HPDE6-E6E7 (cell line): ENCODE results near the gene SLC44A3.

Experiments
- DNase-seq: peaks from one replicate; pipeline ENCODE4 v3.0.0; 2011; ENCODE audit warnings: missing footprints; ENCODE audit errors: extremely low spot score

The SLC44A3 gene

DNA sequence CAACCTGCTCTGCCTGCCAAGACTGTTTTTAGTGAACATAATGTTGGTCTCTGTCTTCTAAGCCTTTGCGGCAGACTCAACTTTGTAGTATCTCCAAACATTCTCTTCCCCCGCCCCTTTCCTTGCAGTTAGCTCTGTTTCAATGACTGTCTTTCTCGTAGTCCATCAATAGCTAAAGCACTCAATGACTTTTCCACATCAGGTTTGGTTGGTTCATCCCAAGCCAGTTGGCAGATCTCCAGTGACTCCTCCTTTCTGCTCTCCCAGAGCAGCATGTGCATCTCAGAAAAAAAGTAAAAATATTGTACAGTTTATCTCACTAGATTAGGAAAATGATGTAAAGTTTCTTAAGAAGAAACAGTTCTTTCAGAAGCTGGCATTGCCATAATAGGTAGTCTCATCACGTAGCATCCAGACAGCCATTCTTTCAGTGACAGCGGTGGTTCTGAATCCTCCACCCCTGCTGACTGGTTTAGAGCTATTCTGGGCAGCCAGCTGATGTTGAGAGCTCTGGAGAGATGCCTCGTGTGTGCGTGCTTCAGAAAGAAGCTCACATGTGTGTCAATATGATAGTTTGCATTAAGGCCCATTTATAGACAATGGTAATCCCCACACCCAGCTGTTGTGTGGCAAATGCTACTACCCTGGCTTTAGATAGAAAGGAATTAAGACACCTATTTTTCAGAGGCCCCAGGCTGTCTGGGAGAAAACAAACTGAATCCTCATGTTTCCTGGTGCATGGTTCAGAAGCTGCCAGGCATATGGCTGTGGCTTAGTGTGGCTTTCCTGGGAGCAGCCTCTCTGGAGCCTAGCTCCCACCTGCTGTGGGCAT, 53.6 kb downstream of the SLC44A3 start:
- no peak for DNase-seq

DNA sequence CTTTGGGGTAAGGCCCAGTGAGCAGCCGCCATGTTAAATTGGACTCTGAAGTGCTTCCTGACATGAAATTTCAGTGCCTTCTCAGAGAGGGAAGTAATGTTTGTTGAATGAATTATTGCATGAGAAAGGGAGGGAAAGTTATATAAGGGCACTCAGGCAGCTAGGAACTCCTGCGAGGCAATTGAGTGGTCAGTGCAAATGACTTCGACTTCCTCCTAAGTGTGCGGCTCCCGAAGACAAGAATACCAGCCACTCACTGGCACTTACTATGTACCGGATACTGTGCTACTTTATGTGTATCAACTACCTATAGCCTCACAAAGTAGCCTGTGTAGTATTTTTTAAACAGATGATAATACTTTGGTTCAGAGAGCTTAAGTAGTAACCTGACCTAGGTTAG, 54.3 kb downstream of the SLC44A3 start:
- no peak for DNase-seq

DNA sequence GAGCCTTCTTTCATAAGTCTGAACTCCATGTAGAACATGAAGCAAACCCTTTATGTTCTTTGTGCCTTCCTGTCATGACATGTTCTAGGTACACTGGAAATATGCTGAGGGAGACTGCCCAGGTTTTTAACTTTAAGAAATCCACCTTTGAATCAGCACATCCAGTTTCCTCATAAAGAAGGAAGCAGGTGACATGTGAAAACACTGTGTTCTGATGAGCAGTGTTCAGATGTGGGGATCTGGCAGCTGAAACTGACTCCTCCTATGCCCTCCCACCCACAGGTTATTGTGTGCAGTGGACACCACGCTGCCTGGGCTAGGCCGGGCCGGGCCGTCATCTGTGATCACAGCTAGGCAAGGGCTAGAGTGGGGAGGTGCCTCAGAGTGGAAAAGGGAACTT, 55.6 kb downstream of the SLC44A3 start:
- DNase-seq, result peak; percentile 57

DNA sequence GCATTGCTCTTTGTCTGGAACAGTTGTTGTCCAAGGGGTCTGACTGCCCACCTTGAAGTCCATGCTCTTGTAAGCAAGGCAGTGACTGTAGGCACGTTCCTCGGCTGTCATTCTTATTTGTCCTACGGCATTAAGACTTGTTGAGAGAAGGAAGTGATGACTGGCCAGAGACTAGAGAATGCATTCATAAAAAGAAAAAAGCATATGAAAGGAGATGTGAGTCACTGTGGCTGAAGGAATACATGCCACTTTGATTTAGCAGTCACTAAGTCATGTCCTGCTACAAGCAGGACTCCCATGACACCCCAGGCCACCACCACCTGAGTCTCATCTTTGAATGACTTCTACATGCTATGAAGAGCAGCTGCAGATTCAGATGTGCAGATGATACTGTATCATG, 56.2 kb downstream of the SLC44A3 start:
- peak; percentile 61 for DNase-seq

DNA sequence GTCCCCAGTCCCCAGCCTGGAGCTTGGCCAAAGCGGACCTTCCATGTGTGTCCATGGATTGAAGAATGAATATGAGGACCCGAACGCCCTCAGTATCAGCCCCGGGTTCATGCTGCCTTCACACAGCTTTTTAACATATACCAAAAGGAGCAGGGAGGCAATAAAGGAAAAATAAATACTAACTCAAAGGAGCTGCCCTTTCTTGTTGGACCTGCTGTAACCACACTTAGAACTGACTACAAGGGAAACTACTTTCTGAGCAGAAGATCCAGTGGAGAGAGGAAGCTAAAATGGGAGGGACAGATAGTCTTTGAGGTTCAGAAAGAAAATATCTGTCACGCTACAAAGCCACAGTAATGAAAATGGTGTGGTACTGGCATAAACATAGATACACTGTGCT, 58.2 kb downstream of the SLC44A3 start:
- no peak for DNase-seq

DNA sequence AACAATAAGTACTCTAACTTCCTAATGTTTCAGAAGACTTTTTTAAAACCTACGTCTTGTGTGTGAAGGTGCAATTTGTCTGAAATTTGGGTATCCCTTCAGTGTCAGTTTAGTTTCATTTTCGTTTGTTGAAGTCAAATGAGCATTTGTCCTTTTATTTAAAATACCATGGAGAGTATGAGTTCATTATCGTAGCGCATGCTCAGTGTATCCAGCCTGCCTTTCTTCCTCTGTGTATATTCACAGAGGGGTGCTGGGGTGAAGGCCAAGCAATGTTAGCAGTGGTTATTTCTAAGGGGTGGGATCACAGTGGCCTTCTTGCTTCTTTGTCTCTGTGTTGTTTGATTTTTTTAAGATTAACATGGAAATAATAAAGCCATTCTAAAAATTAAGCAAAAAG, 63.5 kb downstream of the SLC44A3 start:
- no peak for DNase-seq

DNA sequence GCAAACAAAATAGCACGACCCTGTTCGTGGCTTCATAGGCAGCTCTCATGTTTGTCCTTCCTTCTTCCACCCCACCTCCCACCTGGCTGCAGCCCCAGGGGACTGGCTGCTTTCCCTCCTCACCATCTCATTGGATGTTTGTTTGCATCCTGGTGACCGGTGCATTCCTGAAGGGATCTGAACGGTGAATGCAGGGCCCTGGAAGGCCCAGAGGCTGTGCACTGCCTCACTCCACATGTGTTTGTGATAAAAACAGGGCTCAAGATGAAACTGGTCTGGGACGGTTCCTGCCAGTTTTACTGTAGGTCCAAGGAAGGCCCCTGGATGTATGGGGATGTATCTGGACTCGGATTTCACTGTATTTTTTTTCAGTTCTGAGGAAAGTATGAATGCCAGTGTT, 63.9 kb downstream of the SLC44A3 start:
- DNase-seq, result no peak

DNA sequence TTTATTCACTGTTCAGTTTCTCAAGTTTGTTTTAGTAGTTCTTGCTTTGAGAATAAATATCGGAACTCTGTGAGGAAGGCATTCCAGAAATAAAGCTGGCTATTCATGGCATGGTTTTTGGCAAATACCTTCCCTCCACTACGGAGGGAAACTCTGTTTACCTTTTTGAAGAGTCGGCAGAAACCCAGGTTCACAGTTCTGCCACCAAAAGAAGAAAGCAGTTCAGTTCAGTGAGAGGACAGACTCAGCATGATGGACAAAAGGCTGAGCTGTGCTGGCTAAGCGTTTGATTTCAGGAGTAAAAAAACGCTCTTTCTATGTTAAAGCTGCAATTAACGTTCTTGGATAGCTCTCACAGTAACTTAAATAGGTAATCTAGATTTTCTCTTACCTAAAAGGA, 64.3 kb downstream of the SLC44A3 start:
- DNase-seq, result no peak

DNA sequence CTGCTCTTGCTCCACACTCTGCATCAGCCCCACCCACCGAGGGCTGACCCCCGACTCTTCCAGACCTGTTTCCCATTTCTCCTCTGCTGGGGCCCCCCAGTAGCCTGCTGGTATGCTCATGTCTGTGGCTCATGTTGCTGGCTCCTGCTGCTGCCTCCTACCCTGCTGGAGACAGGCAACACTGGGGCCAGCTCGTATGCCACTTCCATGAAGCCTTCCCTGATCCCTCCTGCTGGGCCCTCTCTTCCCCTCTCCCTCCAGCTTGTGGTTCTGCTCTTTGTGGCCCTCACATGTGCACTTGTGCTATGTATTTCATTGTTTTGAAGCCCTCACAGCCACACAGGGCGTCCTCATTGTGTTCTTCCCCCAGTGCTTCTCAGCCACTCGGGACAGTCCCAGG, 66.2 kb downstream of the SLC44A3 start:
- no peak for DNase-seq

DNA sequence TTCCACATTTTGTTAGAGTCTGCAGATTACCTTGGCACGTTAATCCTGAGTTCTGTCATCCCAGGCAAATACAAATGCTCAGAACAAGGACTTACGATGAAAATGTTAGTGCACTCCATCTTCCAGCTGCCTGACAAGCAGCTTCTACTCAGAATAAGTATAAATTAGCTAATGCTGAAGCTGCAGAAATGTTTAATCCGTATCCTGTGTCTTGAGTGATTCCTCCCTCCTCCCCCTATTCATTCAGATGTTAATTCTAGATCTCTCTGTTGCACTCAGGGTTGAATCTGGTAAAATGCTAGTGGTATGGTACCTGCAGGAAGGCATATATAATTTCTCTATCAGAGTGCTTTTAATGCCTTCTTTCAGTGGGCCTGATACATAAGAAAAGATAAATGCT, 66.9 kb downstream of the SLC44A3 start:
- DNase-seq, result no peak

DNA sequence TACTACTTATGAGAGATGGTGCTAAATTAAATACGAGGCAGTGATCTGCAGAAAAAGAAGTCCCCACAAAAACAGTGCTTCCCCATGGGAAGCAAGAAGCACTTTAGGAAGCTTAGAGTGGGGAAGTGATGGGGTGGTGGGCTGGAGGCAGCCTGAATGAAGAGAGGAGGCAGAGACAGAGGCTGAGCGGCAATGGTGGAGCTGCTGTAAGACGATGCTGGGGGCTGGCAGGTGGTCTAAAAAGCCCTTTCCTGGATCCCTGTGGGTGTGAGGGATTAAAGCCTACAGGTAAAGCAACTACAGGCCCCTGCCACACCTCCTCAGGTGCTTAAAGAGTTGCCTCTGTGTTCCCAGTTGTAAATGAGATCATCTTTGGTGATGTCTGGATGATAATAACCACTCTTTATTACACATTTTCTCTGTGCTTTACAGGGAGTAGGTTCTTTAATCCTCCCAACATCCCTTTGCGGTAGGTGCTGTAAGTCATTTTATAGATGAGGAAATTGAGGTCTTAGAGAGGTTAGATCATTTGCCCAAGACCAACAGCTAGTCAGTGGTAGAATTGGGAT, 67.5 kb downstream of the SLC44A3 start:
- no peak for DNase-seq

DNA sequence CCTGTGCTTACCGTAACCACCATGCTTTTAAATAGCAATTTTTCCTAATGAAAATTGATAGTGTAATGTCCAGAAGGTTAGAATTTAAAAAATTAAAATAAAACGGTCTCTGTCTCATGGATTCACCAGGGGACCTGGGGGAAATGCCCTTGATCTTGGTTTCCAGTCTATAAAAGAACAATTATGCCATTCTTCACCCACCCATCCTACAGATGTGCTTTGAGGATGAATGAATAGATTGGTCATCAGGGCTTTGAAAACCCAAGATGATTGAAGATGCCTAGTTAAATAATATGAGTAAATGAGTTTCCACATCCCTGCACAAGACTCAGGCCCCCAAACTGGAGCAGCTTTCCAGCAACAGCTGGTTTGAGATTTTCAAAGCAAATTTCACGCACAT, 68.0 kb downstream of the SLC44A3 start:
- DNase-seq, result no peak

DNA sequence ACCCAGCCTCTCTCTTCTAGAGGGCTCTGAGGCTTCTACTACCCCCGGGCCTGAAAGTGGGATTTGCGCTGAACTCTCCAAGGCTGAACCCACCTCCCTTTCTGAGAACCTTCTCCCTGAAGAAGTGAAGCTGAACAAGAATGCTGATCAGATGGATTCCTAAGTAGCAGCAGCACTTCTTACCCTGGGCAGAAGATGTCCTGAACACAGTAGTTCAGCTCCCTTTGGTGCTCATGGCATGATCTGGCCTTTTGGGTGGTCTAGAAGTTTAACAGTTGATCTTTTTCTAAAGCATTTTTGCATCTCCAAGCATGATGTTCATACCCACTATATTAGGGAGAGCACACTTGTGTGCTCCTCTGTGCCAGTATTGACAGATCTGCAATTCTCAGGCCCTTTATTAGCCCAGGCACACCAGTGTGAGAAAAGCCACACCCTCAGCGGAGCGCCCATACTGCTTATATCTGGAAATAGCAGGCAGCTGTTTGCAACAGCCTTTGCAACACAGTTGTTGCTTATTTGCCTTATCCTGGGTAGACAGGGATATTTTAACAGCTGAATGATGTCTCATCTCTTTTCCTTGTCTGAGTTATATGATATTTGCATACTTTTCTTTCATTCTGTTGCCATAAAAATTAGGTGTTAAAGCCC, 72.6 kb downstream of the SLC44A3 start:
- no peak for DNase-seq

DNA sequence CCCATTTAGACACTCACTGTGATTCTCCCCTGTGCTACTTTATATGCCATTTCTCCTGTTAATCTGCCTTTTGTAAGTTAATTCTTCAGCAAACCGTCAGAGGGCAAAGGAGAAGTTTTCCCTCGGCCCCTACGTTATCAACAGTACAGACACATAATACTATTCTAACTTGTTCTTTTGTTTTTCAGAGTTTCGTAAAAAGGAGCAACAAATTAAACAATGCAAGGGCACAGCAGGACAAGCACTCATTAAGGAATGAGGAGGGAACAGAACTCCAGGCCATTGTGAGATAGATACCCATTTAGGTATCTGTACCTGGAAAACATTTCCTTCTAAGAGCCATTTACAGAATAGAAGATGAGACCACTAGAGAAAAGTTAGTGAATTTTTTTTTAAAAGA, 74.5 kb downstream of the SLC44A3 start:
- DNase-seq, result no peak

DNA sequence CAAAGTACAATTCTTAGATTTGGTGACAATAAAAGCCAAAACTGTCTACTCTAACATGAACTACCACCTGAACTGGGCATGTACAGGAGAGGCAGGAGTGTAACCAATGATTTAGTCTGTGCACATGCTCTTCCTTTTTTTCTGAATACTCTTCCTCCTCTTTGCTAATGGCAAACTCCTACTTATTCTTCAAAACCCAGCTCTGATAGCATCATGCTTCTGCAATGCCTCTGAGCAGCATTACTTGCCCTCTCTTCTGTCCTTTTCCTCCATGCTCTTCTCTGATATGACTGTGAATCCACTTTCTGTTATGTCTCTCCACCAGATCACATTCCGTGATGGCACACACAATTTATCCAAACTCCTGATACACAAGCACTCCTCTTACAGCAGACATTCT, 75.4 kb downstream of the SLC44A3 start:
- no peak for DNase-seq

DNA sequence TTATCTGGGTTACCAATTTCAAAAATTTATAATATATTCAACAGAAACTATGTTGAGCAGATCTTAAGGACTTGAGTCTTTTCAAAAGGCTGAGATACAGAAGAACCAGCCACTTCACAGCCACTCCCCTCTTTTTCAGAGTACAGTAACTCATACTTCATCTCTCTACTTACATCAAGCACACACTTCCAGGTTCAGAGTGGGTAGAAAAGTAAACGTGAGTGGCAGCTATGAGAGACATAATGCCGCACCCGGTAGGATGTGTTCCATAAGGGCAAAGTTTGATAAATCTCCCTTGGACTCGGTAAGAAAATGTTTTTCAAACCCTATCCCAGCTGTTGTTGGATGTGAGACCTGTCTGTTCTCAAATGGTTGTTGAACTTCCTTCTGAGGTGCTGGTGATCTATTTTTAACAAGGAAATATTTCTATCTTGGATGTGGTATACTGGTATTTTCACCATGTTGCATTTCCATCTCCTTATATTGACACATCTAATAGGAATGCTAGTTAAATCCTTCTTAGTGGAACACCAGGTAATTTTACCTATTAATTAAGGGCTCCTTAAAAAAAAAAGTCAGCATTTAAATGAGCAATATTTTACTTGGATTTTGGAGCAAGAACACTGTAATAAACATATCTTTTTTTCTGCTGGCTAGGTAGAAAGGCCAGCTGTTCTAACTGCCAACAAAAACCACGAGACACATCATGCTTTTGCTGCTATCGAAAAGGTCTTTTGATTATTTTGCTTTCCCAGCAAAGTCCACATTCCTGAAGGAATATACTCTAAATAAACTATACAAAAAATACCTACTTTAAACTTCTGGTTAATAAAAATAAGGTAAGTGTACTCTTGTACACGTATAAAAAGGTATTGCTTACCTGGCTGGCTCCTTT, 78.6 kb downstream of the SLC44A3 start:
- no peak for DNase-seq

DNA sequence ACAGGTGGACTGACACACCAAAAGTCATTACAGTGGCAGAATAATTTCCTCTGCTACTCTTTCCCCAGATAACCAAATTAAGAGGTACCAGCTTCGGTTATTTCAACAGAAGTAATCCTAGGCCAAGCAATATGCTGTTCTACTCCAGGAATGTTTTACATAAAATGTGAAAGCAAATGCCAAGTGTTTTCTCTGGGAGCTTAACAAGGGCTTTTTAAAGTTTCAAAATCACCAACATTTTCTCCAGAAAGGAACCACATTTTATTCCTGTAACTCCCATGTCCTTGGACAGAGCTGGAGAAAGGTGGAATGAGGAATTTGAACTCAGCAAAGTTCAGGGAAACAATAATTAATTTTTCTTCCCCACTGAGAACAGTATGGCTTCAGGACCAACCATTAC, 79.6 kb downstream of the SLC44A3 start:
- no peak for DNase-seq

DNA sequence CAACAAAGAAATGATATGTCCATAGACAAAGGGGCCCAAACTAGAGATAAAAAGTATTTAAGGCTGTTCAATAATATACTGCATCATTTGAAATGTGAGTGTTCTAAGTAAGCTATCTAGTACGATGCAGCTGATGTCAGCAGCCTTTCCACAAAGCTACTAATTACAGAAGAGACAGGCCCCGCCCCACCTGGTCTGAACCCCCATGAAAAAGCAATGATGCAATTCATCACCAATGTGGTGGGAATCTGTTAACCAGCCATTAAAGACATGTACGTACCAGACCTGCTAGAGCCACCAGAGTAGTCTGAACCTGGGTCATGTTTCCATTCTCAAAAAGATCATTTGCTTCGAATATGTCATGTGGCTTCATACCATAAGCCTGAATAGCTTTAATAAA, 81.7 kb downstream of the SLC44A3 start:
- no peak for DNase-seq

DNA sequence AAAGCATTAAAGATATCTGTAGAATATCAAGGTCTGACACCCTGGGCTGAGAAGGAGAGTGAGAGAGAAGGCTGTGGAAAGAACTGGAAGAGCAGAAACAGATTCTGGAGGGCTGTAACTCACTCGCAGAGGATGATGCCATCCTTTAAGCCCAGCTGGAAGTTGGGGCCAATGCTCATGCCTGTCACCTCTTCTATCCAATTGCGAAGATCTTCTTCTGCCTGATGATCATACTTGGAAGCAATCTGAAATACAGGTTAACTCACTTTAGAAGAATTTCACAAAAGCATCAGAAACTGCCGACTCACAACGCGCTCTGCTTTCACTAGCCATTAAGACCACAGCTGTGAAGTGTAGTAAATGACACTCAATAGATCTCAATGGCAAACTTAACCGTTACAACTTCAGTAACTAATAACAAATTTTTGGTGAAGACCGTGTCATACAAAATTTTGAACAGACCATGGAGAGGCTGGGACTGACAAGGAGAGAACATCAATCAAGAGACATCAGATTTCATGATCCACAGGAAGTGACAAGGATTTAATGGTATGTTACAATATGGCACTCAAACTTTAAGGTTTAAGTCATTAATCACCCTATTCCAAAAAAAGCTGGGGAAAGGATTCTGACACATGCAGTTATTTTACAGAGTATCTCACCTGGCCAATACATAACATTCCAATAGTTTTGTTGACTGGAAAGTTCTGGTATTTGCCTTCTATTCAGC, 83.3 kb downstream of the SLC44A3 start:
- DNase-seq, result no peak

DNA sequence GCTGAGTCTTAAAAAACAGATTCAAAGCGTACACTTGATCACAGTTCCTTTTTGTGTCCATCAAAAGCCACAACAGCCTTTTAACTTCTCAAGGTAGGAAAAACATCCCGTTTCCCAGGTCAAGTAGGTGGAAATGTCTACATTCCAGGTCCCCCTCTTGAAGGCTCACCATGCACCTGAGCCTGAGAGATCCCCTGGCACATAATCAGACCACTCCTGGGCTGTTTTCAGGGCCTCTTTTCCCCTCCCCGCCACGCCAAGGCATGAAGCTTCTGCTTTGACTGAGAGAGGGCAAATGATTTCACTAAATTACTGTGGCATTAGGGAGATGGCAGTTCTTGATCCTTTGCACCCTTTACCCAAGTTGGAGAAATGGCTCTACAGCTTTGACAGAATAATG, 85.0 kb downstream of the SLC44A3 start:
- no peak for DNase-seq

DNA sequence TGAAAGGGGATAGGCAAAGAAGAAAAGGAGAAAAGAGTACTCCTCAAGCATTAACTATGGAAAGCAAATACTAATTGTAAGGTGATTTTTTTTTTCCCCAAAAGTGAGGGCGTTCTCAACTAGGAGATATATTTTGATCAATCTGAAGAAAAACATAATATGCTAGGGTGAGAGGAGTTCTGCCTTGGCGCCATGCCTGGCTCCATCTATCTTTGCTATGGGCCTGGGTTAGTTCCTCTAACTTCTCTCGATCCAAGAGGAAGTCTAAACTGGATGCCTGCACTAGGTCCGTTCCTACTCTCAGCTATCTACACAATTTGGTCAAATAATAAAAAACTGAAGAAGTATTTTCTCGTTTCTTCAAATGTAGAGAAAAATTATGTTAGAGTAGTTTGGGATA, 86.2 kb downstream of the SLC44A3 start:
- no peak for DNase-seq

DNA sequence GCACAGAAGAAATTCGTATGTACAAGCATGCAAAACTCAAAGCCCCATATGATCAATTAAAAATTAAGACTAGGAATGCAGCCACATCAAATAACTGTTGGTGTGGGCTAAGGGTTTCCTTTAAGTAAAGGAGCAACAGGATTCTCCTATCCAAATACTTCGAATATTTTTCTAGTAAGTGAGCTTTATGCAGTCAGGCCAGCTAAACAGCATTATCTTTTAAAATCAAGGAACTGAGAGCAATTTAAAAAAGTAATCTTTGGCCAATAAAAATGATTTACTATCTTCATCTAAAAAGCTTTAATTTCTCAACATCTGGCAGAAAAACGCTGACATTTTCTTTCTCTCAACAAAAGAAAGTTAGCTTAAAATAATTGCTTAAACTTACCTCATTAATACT, 87.0 kb downstream of the SLC44A3 start:
- no peak for DNase-seq
